Muscle layer of colon (tissue), 2 donors: ENCODE results near the gene CEACAM7.
"Not testable (repeated sequence)": the region's sequence is repeated elsewhere in the genome, so short reads cannot be mapped to it uniquely, and the experiment has no call there.

ENCODE experiments used
- H3K27ac ChIP-seq: one replicate; pipeline ENCODE4 v1.7.0; 2013; ENCODE audit warnings: low read depth, mild to moderate bottlenecking, low read length, moderate library complexity
- H3K27me3 ChIP-seq, 2 donors: one replicate each; pipeline ENCODE4 v1.7.0; 2013; ENCODE audit warnings: low read length in 2 of 2, mild to moderate bottlenecking in 2 of 2; ENCODE audit not compliant: insufficient read depth in 2 of 2, control insufficient read depth in 1 of 2
- H3K36me3 ChIP-seq: one replicate; pipeline ENCODE4 v1.7.0; 2013; ENCODE audit warnings: mild to moderate bottlenecking, low read length; ENCODE audit not compliant: insufficient read depth
- H3K4me1 ChIP-seq: one replicate; pipeline ENCODE4 v1.7.0; 2013; ENCODE audit warnings: mild to moderate bottlenecking, low read length; ENCODE audit not compliant: insufficient read depth
- H3K4me3 ChIP-seq, 2 donors: one replicate each; pipeline ENCODE4 v1.7.0; 2013; ENCODE audit warnings: low read length in 2 of 2, low read depth in 1 of 2, mild to moderate bottlenecking in 1 of 2, moderate library complexity in 1 of 2
- H3K9ac ChIP-seq: one replicate; pipeline ENCODE4 v1.7.0; 2013; ENCODE audit warnings: low read length
- H3K9me3 ChIP-seq: one replicate; pipeline ENCODE4 v1.7.0; 2013; ENCODE audit warnings: mild to moderate bottlenecking, low read length
- donor health status: abdominal sarcoma.
- donor health status: Adenocarcinoma of cecum.

CEACAM7 gene

DNA sequence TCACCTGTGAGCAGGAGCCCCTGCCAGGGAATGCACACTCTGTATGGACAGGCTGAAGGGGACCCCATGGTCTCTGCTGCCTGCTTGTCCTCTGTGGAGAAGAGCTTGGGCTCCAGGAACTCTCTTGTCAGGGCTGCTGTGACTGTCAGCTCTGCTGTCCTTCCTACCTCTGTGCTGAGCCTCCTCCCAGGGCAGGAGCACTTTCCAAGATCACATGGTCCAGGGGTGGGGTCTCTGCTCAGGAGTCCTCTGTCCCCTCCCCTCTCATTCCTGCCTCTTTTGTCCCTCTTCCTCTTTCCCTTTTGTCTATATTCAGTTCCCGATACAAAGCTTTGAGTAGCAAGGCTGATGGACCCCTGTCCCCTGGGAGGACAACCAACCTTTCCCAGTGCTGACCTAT, at the start of gene CEACAM7:
CEACAM7 (minus strand) TSS at position 173 of the 400 bp plus-strand sequence; CDS start at position 68, 105 bp downstream.
- no peak within 1 kb of the TSS for H3K27ac ChIP-seq
- H3K36me3 ChIP-seq = no peaks in the 10 kb centered on the region

GRCh38 chr19:41735071-41735600, 47.1 kb upstream of the CEACAM7 start:
- H3K27me3 ChIP-seq = no peaks in the 10 kb centered on the region

More for the DNA sequence above, at the start of gene CEACAM7:
- H3K4me3 ChIP-seq = no peak within 1 kb of the TSS
- H3K9ac ChIP-seq = no peak within 1 kb of the TSS
- H3K4me1 ChIP-seq = no peaks in the 10 kb centered on the region
- H3K9me3 ChIP-seq = no peaks in the 10 kb centered on the region
- H3K27me3 ChIP-seq = no peaks in the 10 kb centered on the region

GRCh38 chr19:41734585-41734984, 46.5 kb upstream of the CEACAM7 start:
- Histone ChIP-seq H3K9ac (no peak overlapping the region), H3K36me3 (no peaks in the 10 kb centered on the region), H3K27ac (no peak overlapping the region), H3K4me3 (no peak overlapping the region), H3K4me1 (no peaks in the 10 kb centered on the region), H3K9me3 (no peaks in the 10 kb centered on the region), H3K27me3 (no peaks in the 10 kb centered on the region)

More at GRCh38 chr19:41735071-41735600, 47.1 kb upstream of the CEACAM7 start:
- Histone ChIP-seq H3K9ac (no peak overlapping the region), H3K4me3 (no peak overlapping the region), H3K4me1 (no peaks in the 10 kb centered on the region), H3K9me3 (no peaks in the 10 kb centered on the region), H3K36me3 (no peaks in the 10 kb centered on the region), H3K27ac (no peak overlapping the region)

DNA sequence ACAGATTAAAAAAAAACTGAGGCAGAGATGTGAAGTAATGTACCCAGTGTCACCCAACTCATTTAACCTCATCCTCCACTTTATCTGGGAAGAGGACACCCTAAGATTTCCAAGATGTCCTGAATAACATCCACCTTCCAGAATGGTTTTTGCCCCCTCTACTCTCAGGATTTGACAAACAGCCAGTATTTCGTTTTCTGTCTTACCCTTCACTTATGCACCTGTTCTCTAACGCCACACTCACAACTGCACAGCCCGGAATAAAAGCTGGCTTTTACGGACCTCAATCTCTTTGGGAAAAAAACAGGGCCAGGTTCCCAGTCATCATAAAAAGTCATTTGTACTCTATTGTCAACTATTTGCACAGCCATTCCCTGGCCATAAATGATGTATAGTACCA, 46.1 kb upstream of the CEACAM7 start:
- no peaks in the 10 kb centered on the region for H3K36me3 ChIP-seq
- no peaks in the 10 kb centered on the region for H3K27me3 ChIP-seq
- no peaks in the 10 kb centered on the region for H3K4me1 ChIP-seq
- no peak overlapping the region for H3K9ac ChIP-seq
- no peak overlapping the region for H3K4me3 ChIP-seq
- no peaks in the 10 kb centered on the region for H3K9me3 ChIP-seq
- H3K27ac ChIP-seq = no peak overlapping the region

DNA sequence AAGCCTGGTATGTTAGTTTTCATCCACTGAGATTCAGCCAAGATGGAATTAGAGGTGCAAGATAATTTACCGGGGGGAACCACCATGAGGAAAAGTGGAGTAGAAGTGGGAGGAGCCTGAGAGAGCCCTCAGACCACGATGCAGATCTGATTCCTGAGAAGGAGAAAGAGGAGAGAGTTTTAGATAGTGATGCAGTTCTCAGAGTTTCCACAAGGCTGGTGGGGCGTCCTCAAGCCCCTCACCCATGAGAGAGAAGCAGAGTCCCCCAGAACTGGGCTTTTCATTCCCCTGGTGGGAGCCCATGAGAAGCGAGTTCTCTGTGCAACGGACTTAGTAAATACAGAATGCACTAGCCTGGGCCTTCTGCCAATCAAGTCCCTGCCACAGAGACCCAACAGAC, 38.4 kb upstream of the CEACAM7 start:
- H3K27me3 ChIP-seq = no peaks in the 10 kb centered on the region
- H3K9ac ChIP-seq = no peak overlapping the region
- H3K36me3 ChIP-seq = no peaks in the 10 kb centered on the region
- H3K4me1 ChIP-seq = no peaks in the 10 kb centered on the region
- H3K27ac ChIP-seq = no peak overlapping the region
- H3K9me3 ChIP-seq = no peaks in the 10 kb centered on the region
- H3K4me3 ChIP-seq = no peak overlapping the region

- no peak overlapping the region for H3K4me3 ChIP-seq
- H3K27me3 ChIP-seq = peaks cover 0 to 6% of the 10 kb centered on the region in 2 donors
- no peaks in the 10 kb centered on the region for H3K36me3 ChIP-seq
- no peaks in the 10 kb centered on the region for H3K9me3 ChIP-seq
- no peaks in the 10 kb centered on the region for H3K4me1 ChIP-seq
- H3K9ac ChIP-seq = no peak overlapping the region
- no peak overlapping the region for H3K27ac ChIP-seq
These were observed 32.0 kb upstream of the CEACAM7 start for GRCh38 chr19:41720103-41720502.

DNA sequence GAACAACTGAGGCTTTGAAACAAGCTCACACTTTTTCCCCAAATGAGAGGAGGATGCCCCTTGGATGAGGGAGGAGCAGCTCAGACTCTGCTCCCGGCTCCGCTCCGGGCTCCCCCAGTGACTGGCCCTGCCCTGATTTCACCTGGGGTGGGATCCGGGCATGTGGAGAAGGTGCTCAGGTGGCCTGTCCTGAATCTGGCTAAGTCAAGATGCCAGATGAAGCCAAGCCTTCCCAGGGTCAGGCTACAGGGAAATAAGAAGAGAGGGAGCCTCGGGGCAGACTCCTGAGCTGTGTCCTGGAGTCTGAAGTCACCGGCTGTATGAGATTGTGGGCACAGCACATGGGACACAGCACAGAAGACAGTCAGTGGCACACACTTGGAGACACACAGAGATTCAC, 30.7 kb upstream of the CEACAM7 start:
- Histone ChIP-seq H3K27me3 (peaks cover 0 to 6% of the 10 kb centered on the region in 2 donors), H3K4me1 (no peaks in the 10 kb centered on the region), H3K36me3 (no peaks in the 10 kb centered on the region), H3K9ac (no peak overlapping the region), H3K9me3 (no peaks in the 10 kb centered on the region), H3K27ac (no peak overlapping the region), H3K4me3 (no peak overlapping the region)

GRCh38 chr19:41714598-41714997, 26.5 kb upstream of the CEACAM7 start:
- Histone ChIP-seq H3K27me3 (peaks cover 0 to 6% of the 10 kb centered on the region in 2 donors), H3K4me3 (no peak overlapping the region), H3K36me3 (no peaks in the 10 kb centered on the region), H3K9me3 (no peaks in the 10 kb centered on the region), H3K4me1 (no peaks in the 10 kb centered on the region), H3K27ac (no peak overlapping the region), H3K9ac (no peak overlapping the region)

GRCh38 chr19:41711376-41712261, 23.5 kb upstream of the CEACAM7 start:
- Histone ChIP-seq H3K4me3 (no peak overlapping the region), H3K27ac (no peak overlapping the region), H3K36me3 (no peaks in the 10 kb centered on the region), H3K4me1 (no peaks in the 10 kb centered on the region), H3K27me3 (peaks cover 0 to 16% of the 10 kb centered on the region in 2 donors), H3K9me3 (no peaks in the 10 kb centered on the region), H3K9ac (no peak overlapping the region)

- H3K9me3 ChIP-seq = no peaks in the 10 kb centered on the region
- H3K4me1 ChIP-seq = no peaks in the 10 kb centered on the region
- peaks cover 0 to 26% of the 10 kb centered on the region in 2 donors for H3K27me3 ChIP-seq
- H3K36me3 ChIP-seq = no peaks in the 10 kb centered on the region
- H3K4me3 ChIP-seq = no peak overlapping the region
- no peak overlapping the region for H3K27ac ChIP-seq
- H3K9ac ChIP-seq = no peak overlapping the region
These were observed 22.0 kb upstream of the CEACAM7 start for GRCh38 chr19:41709951-41710645.

GRCh38 chr19:41709516-41709915, 21.4 kb upstream of the CEACAM7 start:
- not testable (repeated sequence) for H3K27ac ChIP-seq, H3K36me3 ChIP-seq, H3K4me1 ChIP-seq, H3K9ac ChIP-seq, H3K4me3 ChIP-seq, H3K9me3 ChIP-seq
- H3K27me3 ChIP-seq = peaks cover 0 to 26% of the 10 kb centered on the region in 2 donors
